HG03139 (cell line): ENCODE results near the gene ADAM10.

Experiments used
- ATAC-seq: cut with Tn5 transposase; IDR thresholded peaks from one replicate; pipeline ENCODE4 v1.9.1; 2021; ENCODE audit not compliant: unreplicated experiment

Gene ADAM10

DNA sequence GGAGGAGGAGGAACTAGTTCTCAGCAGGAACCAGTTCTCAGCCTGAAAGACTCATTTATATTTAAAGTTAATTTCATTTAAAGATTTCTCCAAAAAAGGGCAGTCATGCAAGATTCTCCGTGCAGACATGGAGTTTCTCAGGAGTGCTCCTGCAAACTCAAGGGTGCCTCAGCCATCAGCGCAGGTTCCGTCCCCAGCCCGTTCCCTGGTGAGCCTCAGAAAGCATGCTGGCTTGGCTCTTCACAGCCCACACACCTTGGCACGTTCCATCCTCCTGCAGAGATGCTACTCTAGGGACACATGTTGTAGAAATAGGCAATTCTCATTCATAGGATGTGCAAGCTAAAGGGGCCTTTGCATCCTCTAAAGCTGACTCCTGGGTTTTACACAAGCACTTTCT lies 194.7 kb downstream of the ADAM10 start:
- ATAC-seq: no peak

DNA sequence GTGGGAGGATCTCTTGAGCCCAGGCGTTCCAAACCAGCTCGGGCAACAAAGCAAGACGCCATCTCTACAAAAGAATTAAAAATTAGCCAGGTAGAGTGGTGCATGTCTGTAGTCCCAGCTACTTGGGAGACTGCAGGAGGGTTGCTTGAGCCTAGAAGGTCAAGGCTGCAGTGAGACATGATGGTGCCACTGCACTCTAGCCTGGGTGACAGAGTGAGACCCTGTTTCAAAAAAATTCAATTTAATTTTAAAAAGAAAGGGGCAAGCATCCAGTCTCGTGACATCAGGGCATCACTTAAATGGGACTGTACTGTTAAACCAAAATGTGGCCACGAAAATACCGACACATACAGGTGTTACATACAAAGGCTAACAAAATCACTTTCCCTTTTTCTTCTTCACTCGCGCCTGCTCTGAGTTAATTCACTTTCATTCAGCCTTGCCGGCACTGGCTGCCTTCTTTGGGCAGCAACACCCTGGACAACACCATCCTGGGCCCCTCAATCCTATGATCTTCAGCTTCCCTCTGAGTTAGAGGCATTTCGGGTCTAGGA lies 196.1 kb downstream of the ADAM10 start:
- no peak for ATAC-seq

DNA sequence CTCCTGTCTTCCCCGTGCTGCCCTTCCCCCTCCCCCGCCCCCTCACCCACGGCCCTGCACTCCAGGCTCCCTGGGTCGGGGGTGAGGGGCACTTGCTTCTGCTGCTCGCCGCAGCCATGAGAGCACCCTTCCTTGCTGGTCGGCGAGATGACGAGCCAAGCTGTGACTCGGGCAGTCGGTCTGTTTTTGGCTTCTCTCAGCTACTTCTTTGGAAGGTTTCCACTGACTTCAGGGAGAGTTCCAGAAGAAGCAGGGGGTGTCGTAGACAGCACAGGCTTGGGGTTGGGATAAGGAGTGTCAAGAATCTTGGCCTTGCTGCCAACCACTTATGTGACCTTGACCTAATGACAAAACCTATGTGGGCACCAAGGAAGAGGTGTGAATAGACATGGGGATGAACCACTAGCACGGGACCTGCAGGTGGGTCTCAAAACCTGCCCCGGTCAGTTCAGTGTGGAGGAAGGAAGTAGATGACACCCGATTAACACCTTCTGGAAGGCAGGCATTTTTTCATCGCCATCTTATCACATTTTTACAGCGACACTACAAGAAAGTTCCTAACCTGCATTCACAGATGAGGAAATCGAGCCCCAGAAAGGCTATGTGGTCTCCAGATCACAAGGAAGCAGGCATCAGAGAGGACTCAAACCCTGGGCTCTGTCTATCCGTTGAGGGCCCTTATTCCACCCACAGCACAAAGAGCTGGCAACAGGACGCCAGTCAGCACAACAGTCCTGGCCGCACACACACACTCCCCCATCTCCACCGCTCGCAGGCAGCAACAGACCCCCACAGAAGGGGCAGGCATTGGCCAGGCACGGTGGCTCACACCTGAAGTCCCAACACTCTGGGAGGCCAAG lies 196.8 kb downstream of the ADAM10 start:
- no peak for ATAC-seq

DNA sequence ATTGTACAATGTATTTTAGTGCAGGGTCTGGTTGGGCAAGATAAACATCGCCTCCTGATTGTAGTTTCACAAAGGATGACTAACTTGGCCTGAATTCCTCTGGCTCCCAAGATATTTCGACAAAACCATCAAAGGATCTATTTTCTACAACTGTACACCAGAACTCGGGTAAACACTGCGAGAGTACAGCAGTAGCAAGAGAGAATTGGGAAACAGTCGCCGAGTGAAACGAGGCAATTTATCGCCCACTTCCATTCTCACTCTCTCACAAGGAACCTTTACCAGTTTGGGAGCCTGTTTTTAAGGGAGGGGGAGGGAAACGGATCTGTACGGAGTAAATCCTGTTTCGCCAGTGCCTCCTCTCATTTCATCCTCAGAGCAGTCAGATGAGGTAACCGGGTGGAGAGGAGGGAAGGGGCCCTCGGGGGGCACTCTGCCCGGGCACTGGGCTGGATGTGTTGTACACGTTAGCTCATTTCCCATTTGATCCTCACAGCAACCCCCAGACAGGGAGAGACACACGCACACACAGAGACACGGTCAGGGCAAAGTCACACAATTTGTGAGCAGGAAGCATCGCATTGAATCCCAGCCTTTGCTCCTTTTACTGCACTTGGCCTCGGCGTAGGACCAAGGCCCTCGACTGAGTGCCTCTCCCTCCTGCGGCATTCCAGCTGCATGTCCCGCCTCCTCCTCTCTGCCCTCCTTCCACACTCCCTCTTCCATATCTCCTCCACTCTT lies 197.6 kb downstream of the ADAM10 start:
- no peak for ATAC-seq

DNA sequence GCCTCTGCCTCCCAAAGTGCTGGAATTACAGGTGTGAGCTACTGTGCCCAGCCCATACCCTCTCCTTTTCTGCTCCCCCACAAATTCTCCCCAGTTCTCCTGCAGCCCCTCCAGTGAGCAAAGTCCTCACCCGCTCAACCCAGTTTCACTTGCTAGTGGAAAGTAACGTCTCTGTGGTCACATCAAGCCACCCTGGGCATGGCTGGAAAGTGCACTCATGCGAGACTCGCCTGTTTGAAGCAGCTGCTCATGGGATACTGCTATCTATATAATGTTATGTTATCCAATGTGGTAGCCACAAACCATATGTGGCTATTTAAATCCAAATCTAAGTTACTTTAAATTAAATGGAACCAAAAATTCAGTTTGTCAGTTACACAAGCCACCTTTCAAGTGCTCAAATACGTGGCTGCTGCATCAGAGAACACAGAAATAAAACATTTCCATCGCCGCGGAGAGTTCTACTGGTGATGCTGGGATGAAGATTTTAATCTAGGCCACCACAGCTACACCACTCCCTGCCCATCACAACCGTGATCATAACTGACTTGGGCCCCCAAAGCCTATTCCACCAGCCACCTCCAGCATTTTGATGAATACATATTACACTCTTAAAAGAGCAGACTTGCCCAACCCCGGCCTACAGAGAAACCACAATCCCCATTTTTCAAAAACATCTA lies 198.3 kb downstream of the ADAM10 start:
- ATAC-seq: no peak

DNA sequence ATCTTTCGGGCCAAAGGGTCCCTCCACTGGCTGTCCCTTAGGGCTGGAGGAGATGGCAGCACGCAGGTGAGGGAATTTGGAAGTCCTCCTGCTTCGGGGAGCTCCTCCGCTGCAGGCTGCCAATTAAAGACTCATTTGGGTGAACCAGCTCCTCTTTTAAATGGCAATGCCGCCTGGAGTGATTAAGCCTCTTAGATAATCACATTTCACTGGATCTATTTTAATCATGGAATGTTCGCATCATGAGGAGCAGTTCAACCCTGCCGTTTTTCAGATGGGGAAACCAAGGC lies 199.8 kb downstream of the ADAM10 start:
- ATAC-seq: no peak

DNA sequence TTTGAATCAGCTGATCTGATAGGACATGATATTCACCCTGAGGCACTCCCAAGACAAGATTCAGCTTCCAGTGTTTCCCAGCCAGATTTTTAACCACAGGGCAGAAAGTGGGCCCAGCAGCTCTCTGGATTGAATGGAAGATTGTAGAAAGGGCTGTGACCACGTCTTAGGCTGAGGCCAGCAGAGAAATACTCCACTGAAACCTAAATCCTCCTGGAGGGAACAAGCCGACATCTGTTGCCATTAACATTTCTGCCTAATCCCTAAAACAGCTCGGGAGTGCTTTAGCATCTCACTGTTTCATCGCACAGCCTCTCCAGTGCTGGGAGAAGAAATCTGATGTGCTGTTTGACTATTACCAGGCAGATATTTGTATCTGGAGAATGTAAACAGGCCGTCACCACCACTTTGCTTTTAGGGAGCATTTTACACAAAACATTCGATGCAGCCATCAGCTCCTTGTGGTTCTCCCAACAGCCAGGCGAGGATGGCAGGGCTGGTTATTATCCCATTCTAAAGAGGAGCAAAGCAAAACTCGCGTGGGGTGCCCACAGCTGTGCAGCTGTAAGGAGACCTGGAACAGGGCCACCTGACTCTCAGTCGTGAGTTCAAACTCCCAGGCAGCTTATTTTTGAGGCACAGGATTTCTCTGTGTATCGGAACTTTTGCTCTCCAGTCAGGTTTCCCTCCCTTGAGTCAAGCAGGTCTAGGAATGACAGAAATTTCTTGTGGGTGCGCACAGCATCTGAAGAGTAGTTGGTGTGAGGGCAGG lies 200.3 kb downstream of the ADAM10 start:
- no peak for ATAC-seq

DNA sequence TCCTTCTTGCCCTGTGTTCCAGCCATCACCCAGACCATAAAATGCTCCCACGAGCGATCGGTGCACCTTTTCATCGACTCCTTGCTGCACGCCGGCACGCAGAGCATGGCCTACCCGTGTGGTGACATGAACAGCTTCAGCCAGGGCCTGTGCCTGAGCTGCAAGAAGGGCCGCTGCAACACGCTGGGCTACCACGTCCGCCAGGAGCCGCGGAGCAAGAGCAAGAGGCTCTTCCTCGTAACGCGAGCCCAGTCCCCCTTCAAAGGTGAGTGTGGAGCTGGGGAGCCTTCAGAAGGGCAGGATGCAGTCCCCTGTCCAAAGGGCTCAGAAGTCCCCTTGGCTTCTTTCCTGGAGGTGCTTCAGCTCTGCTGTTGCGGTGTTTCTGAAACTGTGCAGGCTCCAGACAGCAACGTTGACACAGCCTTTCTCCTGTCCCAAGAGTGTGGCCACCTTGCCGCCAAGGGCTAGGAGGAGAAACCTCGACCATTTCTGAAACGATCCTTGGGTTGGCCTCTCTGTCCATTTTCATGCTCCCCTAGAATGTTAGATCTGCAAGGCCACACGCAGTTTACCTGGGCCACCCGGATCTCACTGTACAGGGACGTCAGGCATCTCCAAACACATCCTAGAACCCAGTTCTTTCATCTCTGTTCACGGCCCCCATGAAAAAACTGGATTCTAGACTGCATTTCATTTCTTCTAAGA lies 201.0 kb downstream of the ADAM10 start:
- no peak for ATAC-seq

DNA sequence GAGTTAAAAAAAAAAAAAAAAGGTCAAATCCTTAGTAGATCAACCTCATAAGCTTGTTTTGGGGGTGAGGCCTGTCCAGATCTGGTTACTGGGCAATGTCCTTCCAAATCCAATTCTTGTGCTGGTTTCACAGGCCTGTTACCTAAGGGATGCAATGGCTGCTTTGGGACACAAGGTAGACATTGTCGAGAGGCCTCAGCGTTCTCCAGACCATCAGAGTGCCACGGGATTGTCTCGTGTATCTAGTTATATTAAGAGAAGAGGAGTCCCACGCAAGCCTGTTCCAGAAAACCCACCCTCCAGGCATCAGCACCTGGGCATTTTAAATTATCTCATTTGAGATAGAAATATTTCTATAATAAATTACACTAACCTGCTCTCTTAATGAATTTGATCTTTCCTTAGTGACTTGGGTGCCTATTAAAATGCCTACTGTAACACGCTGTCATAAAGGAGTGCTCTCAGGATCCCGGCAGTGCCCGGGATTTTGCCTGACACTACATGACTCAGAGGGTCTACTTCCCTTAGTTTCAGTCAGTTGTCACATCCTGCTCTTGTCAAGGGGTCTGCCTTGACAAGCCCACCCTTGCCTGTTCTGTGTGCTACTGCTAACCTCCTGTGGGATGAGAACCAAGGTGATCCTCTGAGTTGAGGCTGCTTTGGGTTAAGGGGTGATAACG lies 201.7 kb downstream of the ADAM10 start:
- ATAC-seq: no peak

DNA sequence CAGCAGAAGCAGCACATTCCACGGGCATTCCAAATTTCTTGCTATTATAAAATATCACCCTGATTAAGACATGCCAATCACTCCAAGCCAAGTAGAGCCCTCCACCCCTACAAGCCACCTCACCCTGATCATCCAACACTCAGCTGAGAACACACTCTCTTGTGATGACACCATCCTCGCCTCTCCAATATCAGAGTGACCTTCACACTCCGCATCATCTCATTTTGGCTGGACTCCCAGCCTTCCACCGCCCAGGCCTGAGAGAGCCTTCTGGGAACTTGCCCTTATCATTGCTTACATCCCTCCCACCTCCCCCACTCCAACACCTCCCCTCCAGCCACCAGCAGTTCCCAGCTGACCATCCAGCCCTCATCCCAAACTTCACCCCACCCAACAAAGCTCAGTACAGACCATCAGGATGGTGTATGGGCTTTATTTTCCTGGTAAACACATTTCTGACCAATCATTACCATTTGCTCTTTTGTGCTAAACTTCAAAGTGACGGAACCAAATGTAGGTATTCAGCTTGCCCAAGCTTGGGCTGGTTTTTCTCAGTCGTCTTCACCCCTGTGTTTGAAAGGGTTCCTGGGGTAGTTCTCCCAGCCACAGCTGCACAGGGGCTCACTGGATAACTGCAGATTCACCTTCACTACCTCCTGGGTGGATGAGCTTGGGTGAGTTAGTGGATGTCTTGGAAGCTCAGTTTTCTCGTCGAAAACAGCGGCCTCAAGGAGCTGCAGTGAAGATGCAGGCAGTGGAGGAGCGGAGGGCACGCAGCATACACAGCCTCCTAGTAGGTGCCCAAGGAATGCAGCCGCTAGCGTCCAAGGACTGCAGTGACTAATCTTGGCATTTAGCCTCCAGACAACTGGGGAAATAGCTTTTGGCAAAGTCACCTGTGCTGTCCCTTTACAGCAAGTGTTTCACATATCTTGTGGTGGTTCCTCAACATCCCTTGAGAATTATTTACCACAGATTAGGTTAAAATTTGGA lies 202.6 kb downstream of the ADAM10 start:
- ATAC-seq: no peak

DNA sequence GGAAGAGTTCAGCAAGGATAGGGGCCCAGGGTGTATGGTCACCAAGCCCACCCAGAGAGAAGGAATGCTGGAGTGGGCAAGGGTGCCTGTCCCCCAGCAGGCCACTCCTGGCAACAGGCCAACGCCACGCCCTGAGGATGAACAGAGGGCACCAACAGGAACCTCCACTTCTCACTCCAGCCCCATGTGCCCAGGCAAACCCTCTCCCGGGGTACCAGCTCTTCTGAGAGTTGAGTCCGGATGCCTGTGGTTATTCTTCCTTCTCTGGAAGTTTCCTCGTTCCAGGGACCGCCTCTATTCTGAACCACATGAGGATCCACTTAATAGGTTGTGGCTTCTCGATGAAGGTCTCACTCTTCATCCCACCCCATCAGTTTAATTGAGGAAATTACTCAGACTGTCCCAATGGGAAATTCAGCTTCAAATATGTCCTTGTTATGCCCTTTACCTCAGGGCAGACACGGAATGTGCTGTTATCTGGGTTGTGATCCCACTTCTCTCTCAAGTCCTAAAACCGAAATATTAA lies 203.4 kb downstream of the ADAM10 start:
- no peak for ATAC-seq

DNA sequence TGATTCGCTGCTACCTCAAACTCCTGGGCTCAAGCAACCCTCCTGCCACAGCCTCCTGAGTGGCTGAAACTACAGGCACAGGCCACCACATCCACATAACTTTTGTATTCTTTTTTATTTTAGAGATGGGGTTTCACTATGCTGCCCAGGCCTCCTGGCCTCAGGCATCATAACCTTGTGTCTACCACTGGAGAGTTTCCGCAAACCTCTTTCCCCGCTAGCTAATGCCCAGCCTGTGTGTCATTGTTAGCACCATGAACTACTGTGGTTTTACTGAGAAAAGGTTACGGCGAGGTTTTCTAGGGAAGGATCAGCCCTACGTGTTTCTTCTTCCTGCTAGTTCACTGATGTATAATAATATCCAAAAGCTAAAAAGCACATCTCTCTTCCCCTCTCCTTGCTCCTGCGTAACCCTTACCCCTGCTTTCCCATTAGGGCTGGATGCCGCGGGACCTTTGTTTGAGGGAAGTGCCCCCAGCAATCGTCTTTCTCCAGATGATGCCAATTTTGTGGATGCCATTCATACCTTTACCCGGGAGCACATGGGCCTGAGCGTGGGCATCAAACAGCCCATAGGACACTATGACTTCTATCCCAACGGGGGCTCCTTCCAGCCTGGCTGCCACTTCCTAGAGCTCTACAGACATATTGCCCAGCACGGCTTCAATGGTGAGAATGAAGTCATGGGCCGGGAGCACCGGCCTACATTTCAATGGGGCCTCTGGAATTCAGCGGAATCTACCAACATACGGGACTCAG lies 204.0 kb downstream of the ADAM10 start:
- no peak for ATAC-seq

DNA sequence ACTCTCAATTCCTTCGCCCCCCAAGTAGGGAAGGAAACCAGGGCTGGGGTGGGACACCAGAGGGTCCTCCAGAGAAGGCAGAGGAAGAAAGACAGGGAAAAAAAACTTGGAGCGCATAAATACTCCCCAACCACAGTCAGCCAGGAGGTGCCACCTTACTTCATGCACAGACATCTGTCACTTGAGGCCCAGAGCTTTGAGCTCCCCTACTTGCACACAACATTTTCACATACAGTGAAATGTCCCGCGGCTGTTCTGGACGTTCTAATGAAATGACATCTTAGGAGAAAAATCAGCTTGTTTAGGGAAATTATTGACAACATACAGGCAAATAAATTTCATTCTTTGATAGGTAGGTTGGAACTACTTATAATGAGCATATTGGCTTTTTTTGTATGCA lies 204.8 kb downstream of the ADAM10 start:
- no peak for ATAC-seq

DNA sequence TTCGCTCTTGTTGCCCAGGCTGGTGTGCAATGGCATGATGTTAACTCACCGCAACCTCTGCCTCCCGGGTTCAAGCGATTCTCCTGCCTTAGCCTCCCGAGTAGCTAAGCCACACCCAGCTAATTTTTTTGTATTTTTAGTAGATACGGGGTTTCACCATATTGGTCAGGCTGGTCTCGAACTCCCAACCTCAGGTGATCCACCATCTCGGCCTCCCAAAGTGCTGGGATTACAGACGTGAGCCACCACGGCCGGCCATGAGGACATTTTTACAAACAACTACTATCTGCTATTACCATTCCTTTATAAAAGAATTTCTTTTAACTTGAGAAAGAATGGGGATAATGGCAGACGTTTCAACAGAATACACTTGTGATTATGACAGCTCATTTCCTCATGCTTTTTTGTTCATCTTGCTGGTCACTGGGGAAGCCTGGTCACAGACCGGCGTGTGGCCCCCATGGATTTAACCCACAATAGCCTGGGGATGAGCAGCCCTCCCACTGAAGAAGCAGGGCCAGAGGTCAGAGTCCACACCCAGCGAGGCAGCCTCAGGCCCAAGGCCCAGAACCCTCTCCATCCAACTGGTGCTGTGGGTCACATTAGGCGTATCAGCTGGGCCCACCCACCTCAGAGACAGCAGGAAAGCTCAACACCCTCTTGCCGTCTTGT lies 205.7 kb downstream of the ADAM10 start:
- no peak for ATAC-seq

DNA sequence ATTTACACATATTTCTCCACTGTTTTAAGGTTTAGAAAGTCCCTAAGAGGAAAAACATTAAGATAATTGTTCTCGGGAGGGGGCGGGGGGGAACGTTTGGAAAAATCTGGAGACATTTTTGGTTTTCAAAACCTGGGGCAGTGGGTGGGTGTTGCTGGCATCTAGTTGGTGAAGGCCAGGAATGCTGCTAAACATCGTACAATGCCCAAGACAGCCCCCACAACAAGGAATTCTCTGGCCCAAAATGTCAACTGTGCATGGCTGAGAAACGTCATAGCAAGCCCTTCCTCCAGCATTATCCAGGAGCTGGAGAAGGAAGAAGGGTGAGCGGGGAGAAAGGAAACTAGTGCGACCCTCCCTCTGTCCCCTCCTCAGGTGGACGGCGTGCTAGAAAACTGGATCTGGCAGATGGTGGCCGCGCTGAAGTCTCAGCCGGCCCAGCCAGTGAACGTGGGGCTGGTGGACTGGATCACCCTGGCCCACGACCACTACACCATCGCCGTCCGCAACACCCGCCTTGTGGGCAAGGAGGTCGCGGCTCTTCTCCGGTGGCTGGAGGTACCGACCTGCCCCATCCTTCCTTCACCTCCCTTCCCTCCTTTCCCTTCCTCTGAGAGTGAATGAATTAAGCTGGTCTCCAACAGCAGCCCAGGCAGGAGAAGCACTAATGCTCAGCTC lies 208.0 kb downstream of the ADAM10 start:
- ATAC-seq: no peak

DNA sequence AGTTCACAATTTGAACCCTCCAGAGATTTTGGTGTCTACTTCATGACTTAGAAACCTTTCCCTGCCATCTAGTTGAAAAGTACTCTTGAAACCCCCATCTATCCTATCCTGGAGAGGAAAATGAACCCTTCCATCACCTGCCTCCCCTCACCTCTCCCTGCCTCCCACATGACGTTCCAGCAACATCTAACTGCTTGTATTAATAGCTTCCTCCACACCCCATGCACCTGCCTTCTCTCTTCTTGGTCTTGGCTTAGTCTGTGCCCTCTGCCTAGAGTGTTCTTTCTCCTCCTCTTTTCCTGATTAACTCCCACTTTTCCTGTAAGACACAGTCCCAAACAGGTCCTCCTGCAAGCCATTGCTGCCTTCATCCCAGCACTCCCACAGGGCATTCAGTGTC lies 210.0 kb downstream of the ADAM10 start:
- no peak for ATAC-seq

DNA sequence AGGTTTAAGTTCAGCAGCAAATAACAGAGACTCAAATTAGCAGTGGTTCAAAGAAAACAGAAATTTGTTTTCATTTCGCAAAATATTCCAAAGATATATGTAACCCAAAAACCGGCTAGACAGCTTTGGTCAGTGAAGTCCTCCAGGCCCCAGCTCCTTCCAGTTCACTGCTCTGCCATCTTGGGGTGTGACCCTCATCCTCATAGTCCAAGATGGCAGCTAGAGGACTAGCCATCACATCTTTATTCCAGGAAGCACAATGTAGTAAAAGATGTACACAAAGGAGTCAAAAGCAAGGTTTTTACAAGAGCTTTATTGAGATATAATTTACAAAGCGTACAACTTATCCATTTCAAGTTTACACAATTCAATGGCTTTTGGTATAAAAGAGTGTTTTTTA lies 210.6 kb downstream of the ADAM10 start:
- ATAC-seq: no peak
